ENCODE measurements around the gene OR6Q1. TPM values are rescaled to one million over a fixed set of nuclear protein-coding genes. Genes with fewer than 3 reads are reported as not detected.

OR6Q1 gene
- total and polyA plus RNA-seq, 9 of the 15 experiments (the other 6 are each of a cell fraction or from before 2014, with no cell fraction given): not detected

DNA sequence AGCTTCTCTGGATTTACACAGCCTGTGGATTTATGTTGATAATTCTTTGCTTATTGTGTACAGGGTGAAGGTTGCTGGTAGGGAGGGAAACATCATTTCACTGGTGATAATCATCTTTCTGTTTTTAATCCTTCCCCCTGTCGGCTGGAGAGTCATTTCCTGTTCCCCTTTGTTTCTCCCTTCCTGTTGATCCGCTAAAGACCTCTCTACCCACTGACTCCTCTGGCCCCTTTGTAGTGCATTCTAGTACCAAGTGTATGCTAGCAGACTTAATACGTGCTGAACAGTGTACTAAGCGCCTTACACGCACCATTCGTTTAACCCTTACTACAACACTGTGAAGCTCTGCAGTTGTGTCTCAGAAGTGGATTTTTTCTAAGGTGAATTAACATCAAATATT is 26.1 kb upstream of the OR6Q1 start:
- Histone ChIP-seq H3K9me1 (ENCODE audit: control insufficient read depth, insufficient read depth, low read length) (no peaks in the 10 kb centered on the region), H2AFZ (ENCODE audit: low read depth, low read length) (no peak overlapping the region), H3K4me2 (ENCODE audit: insufficient read depth, low read length) (no peak overlapping the region), H3K9ac (ENCODE audit: insufficient read depth in 1 of 2, low read depth in 2 of 2, low read length in 2 of 2) (no peak overlapping the region), H3K27me3 (ENCODE audit: control insufficient read depth in 2 of 2, insufficient read depth in 2 of 2, low read length in 2 of 2) (peaks cover 0 to 5% of the 10 kb centered on the region in 2 experiments; a peak in 2 of 5 replicates), H3K36me3 (ENCODE audit: control insufficient read depth, insufficient read depth, low read length) (no peaks in the 10 kb centered on the region), H3K4me1 (replicated peaks in 1 of 2; ENCODE audit: control insufficient read depth in 2 of 2, insufficient read depth in 2 of 2, low read length in 2 of 2) (no peaks in the 10 kb centered on the region; a peak in 1 of 5 replicates), H3K79me2 (ENCODE audit: control insufficient read depth, insufficient read depth, low read length) (no peaks in the 10 kb centered on the region), H3K27ac (ENCODE audit: extremely low read depth, low read depth, low read length) (no peak overlapping the region), H3K4me3 (no peak overlapping the region), H4K20me1 (replicated peaks; ENCODE audit: control insufficient read depth, insufficient read depth, low read length) (no peaks in the 10 kb centered on the region), H3K9me3 (replicated peaks; ENCODE audit: control insufficient read depth, insufficient read depth, low read depth, low read length) (no peaks in the 10 kb centered on the region)
- FAIRE-seq: no peak
- ATAC-seq: no peak
- POLR2A ChIA-PET: no interaction called here
- CTCF ChIA-PET (ENCODE audit: low intra/inter-chr PET ratio): interaction anchor here (0.6 kb wide), 1 partner anchor 44 kb away, joined by 3 read pairs; no protein-coding TSS in a partner anchor
- in situ Hi-C loops (cut with MboI): no loop called here
- intact Hi-C loops (cut with micrococcal nuclease): no loop called here
- no peak for DNase-seq (ENCODE audit: extremely low read depth in 1 of 4, low spot score in 3 of 4)
- no TSS peak for BruUV-seq (replicated peaks)
- WGBS (ENCODE audit: insufficient coverage, low coverage, missing lambda C conversion rate): 0% methylated on average over 6 of the region's 6 CpGs
- TF ChIP-seq ZNF134 (CRISPR knock-in tag; conservative IDR thresholded peaks at IDR 0.05) (no peak), ZBTB40 (IDR thresholded peaks at IDR 0.05) (peak; percentile 55; the same call in 1 of the 2 replicates), ZBTB40 (CRISPR knock-in tag; IDR thresholded peaks at IDR 0.05) (no peak), MXI1 (IDR thresholded peaks at IDR 0.05; ENCODE audit: low read depth, low read length) (no peak), SNRNP70 (optimal IDR thresholded peaks at IDR 0.05; ENCODE audit: low read depth, low read length) (no peak), SIRT6 (IDR thresholded peaks at IDR 0.05; ENCODE audit: low read depth, low read length) (no peak), GABPA (tag; conservative IDR thresholded peaks at IDR 0.05; ENCODE audit: low read depth) (peak; percentile 55)

Data from K562 (cell line).